Measurements from ENCODE around the gene CENPX.

The CENPX gene

GRCh38 chr17:82006468-82007227, 16.0 kb downstream of the CENPX start:
- intact Hi-C loops (cut with DNase I) = no loop called here
- DNase-seq = peak in 28 of 42 donors; percentile 20 to 79 (median 56)

GRCh38 chr17:82005701-82006348, 16.9 kb downstream of the CENPX start:
- intact Hi-C loops (cut with DNase I) = no loop called here
- no peak for DNase-seq

- intact Hi-C loops (cut with DNase I) = no loop called here
- DNase-seq = no peak
Measured at GRCh38 chr17:82004517-82005455, 17.9 kb downstream of the CENPX start.

- intact Hi-C loops (cut with DNase I) = no loop called here
- DNase-seq = peak in 2 of 42 donors; percentile 38 to 49
Measured at GRCh38 chr17:82003411-82004381, 19.0 kb downstream of the CENPX start.

- intact Hi-C loops (cut with DNase I) = no loop called here
- DNase-seq = no peak
Measured at GRCh38 chr17:82001571-82002056, 21.1 kb downstream of the CENPX start.

- intact Hi-C loops (cut with DNase I) = no loop called here
- DNase-seq = no peak
Measured at GRCh38 chr17:82000803-82001570, 21.7 kb downstream of the CENPX start.

GRCh38 chr17:81999976-82000802, 22.5 kb downstream of the CENPX start:
- DNase-seq = no peak
- intact Hi-C loops (cut with DNase I) = no loop called here

GRCh38 chr17:81999587-81999975, 23.1 kb downstream of the CENPX start:
- intact Hi-C loops (cut with DNase I) = no loop called here
- no peak for DNase-seq

- DNase-seq = no peak
- intact Hi-C loops (cut with DNase I) = no loop called here
Measured at GRCh38 chr17:81998691-81999438, 23.8 kb downstream of the CENPX start.

- DNase-seq = no peak
- intact Hi-C loops (cut with DNase I) = no loop called here
Measured at GRCh38 chr17:81998212-81998611, 24.5 kb downstream of the CENPX start.

- no peak for DNase-seq
- intact Hi-C loops (cut with DNase I) = no loop called here
Measured at GRCh38 chr17:81996757-81997441, 25.8 kb downstream of the CENPX start.

- intact Hi-C loops (cut with DNase I) = no loop called here
Measured at GRCh38 chr17:81996232-81996756, 26.4 kb downstream of the CENPX start.

GRCh38 chr17:81995463-81996231, 27.0 kb downstream of the CENPX start:
- intact Hi-C loops (cut with DNase I) = no loop called here
- no peak for DNase-seq

More at GRCh38 chr17:81996232-81996756, 26.4 kb downstream of the CENPX start:
- DNase-seq = no peak

All from head of caudate nucleus (tissue), 42 donors.